HS-27A (cell line): ENCODE measurements around the gene COL21A1.

ENCODE experiments used
- DNase-seq: peaks from one replicate; pipeline ENCODE4 v3.0.0-alpha.2; 2012; ENCODE audit warnings: low read depth, missing footprints

The COL21A1 gene

GRCh38 chr6:56245903-56246351 lies 1.5 kb downstream of the COL21A1 start:
- no peak for DNase-seq

- DNase-seq = no peak
Measured at GRCh38 chr6:56244528-56245253, 2.7 kb downstream of the COL21A1 start.

GRCh38 chr6:56244089-56244488 lies 3.3 kb downstream of the COL21A1 start:
- DNase-seq = no peak

- no peak for DNase-seq
Measured at GRCh38 chr6:56243518-56244070, 3.8 kb downstream of the COL21A1 start.

- no peak for DNase-seq
Measured at GRCh38 chr6:56242346-56242745, 5.0 kb downstream of the COL21A1 start.

GRCh38 chr6:56241124-56241802 lies 6.1 kb downstream of the COL21A1 start:
- DNase-seq = no peak

GRCh38 chr6:56238352-56238751 lies 9.0 kb downstream of the COL21A1 start:
- no peak for DNase-seq

GRCh38 chr6:56235245-56235644 lies 12.1 kb downstream of the COL21A1 start:
- DNase-seq = no peak

- no peak for DNase-seq
Measured at GRCh38 chr6:56232436-56232835, 14.9 kb downstream of the COL21A1 start.

- DNase-seq = no peak
Measured at GRCh38 chr6:56231827-56232226, 15.6 kb downstream of the COL21A1 start.

- no peak for DNase-seq
Measured at GRCh38 chr6:56230976-56231566, 16.3 kb downstream of the COL21A1 start.

GRCh38 chr6:56227071-56227879 lies 20.1 kb downstream of the COL21A1 start:
- DNase-seq = no peak

GRCh38 chr6:56223995-56224394 lies 23.4 kb downstream of the COL21A1 start:
- peak; percentile 7 for DNase-seq

- DNase-seq = peak; percentile 7
Measured at GRCh38 chr6:56222499-56222898, 24.9 kb downstream of the COL21A1 start.

GRCh38 chr6:56220078-56220477 lies 27.3 kb downstream of the COL21A1 start:
- DNase-seq = no peak

- DNase-seq = no peak
Measured at GRCh38 chr6:56214703-56215101, 32.7 kb downstream of the COL21A1 start.

GRCh38 chr6:56214041-56214702 lies 33.2 kb downstream of the COL21A1 start:
- DNase-seq = no peak

- no peak for DNase-seq
Measured at GRCh38 chr6:56211724-56212123, 35.7 kb downstream of the COL21A1 start.

GRCh38 chr6:56204134-56204533 lies 43.2 kb downstream of the COL21A1 start:
- no peak for DNase-seq

- no peak for DNase-seq
Measured at GRCh38 chr6:56199956-56200355, 47.4 kb downstream of the COL21A1 start.

- no peak for DNase-seq
Measured at GRCh38 chr6:56193846-56194245, 53.5 kb downstream of the COL21A1 start.
